ENCODE data around the gene DOK3.

DNA sequence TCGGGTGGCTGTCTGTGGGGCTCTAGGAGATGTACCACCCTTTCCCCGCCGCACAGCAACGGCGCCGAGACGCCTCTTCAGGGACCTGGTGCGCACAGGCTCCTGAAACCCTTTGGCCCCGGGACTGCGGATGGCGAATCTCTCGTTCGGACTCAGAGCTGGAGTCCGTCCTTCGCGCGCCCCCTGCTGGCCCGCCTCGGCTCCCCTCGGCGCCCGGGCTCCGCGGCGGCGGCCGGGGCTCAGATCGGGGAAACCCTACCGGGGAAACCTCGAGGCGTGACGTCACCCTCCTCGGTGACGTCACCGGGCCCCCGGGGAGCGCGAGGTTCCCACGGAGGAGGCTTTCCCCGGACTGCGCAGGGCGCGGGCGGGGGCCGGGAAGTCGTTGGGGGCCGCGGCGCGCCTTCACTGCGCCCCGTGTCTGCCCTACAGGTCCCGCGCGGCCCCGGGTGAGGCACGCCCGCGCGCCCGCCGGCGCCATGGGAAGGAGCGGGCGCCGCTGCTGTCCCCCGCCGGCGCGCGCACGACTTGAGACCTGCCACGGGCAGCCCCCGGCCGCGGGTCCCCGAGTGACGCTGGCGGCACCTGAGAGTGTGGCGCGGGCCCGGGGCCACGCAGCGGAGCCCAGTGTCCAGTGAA, 55.1 kb downstream of the DOK3 start:
- TF ChIP-seq, protein P1, sequence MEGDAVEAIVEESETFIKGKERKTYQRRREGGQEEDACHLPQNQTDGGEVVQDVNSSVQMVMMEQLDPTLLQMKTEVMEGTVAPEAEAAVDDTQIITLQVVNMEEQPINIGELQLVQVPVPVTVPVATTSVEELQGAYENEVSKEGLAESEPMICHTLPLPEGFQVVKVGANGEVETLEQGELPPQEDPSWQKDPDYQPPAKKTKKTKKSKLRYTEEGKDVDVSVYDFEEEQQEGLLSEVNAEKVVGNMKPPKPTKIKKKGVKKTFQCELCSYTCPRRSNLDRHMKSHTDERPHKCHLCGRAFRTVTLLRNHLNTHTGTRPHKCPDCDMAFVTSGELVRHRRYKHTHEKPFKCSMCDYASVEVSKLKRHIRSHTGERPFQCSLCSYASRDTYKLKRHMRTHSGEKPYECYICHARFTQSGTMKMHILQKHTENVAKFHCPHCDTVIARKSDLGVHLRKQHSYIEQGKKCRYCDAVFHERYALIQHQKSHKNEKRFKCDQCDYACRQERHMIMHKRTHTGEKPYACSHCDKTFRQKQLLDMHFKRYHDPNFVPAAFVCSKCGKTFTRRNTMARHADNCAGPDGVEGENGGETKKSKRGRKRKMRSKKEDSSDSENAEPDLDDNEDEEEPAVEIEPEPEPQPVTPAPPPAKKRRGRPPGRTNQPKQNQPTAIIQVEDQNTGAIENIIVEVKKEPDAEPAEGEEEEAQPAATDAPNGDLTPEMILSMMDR (conservative IDR thresholded peaks at IDR 0.05; ENCODE audit: low read length) = peak; percentile 60
- no peak for TF ChIP-seq EZH2phosphoT487 (IDR thresholded peaks at IDR 0.05; ENCODE audit: borderline replicate concordance)
